ENCODE results near the gene ARRDC5. TPM values are rescaled to one million over a fixed set of nuclear protein-coding genes. Genes with fewer than 3 reads are reported as not detected.

The ARRDC5 gene
- total RNA-seq, 1 donor from 2014 or later: not detected

DNA sequence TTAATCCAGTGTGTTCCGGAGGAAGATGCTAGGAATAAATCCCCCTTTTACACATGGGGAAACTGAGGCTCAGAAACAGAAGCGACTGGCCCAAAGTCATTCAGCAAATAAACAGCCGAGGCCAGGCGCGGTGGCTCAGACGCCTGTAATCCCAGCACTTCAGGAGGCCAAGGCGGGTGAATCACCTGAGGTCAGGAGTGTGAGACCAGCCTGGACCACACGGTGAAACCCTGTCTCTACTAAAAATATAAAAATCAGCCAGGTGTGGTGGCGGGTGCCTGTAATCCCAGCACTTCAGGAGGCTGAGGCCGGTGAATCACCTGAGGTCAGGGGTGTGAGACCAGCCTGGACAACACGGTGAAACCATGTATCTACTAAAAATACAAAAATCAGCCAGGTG is 23.7 kb downstream of the ARRDC5 start:
- H3K9me3 Mint-ChIP-seq: no peaks in the 10 kb centered on the region
- no peaks in the 10 kb centered on the region for H3K36me3 Mint-ChIP-seq
- H3K4me1 Mint-ChIP-seq: no peaks in the 10 kb centered on the region
- H3K27ac Mint-ChIP-seq: no peak overlapping the region
- TF ChIP-seq, protein P1, sequence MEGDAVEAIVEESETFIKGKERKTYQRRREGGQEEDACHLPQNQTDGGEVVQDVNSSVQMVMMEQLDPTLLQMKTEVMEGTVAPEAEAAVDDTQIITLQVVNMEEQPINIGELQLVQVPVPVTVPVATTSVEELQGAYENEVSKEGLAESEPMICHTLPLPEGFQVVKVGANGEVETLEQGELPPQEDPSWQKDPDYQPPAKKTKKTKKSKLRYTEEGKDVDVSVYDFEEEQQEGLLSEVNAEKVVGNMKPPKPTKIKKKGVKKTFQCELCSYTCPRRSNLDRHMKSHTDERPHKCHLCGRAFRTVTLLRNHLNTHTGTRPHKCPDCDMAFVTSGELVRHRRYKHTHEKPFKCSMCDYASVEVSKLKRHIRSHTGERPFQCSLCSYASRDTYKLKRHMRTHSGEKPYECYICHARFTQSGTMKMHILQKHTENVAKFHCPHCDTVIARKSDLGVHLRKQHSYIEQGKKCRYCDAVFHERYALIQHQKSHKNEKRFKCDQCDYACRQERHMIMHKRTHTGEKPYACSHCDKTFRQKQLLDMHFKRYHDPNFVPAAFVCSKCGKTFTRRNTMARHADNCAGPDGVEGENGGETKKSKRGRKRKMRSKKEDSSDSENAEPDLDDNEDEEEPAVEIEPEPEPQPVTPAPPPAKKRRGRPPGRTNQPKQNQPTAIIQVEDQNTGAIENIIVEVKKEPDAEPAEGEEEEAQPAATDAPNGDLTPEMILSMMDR (IDR thresholded peaks at IDR 0.05; ENCODE audit: unreplicated experiment): no peak
- no peak overlapping the region for H3K4me3 Mint-ChIP-seq
- DNase-seq (ENCODE audit: low spot score in 2 of 2, unreplicated experiment in 2 of 2): no peak
- H3K27me3 Mint-ChIP-seq (ENCODE audit: low read depth): no peaks in the 10 kb centered on the region

- Mint-ChIP-seq H3K27ac (no peak overlapping the region), H3K9me3 (no peaks in the 10 kb centered on the region), H3K4me1 (no peaks in the 10 kb centered on the region), H3K36me3 (no peaks in the 10 kb centered on the region), H3K4me3 (no peak overlapping the region), H3K27me3 (ENCODE audit: low read depth) (no peaks in the 10 kb centered on the region)
- DNase-seq (ENCODE audit: low spot score in 2 of 2, unreplicated experiment in 2 of 2): no peak
- TF ChIP-seq, protein P1 (IDR thresholded peaks at IDR 0.05; ENCODE audit: unreplicated experiment): no peak
Observed at GRCh38 chr19:4878491-4878968, 24.2 kb downstream of the ARRDC5 start.

DNA sequence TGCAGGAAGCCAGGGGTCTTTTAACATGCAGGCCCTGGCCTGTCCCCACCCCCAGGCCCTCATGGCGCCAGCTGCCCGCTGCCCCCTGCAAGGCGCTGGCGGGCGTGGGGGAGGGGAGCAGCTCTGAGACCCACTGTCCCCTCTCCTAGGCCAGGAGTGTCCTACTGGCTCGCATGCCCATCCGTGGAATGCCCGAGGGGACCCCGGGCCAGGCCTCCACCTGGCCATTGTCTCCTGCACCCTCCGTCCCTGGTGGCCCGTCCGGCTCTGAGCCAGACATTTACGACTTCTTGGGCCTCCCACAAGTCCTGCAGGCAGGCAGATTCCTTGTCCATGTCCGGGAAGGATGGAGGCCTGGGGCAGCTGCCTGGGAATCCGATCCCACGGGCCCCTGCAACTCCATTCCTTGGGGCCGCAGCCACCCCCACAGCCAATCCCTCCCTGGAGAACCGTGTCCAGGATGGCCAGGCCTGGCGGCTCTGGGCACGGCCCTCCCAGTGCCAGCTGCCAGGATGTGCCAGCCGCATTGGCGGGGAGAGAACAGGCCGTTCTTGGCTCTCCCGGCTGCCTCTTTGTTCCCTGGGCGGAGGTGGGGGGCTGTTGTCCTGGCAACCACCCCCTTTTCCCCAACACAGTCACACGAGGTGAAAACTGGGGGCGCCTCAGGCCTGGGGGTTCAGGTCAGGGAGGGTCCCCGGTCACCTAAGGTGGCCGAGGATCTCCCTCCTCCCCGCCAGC is 24.8 kb downstream of the ARRDC5 start:
- DNase-seq (ENCODE audit: low spot score in 2 of 2, unreplicated experiment in 2 of 2): no peak
- TF ChIP-seq, protein P1 (IDR thresholded peaks at IDR 0.05; ENCODE audit: unreplicated experiment): no peak
- H3K27ac Mint-ChIP-seq: no peak overlapping the region
- H3K27me3 Mint-ChIP-seq (ENCODE audit: low read depth): no peaks in the 10 kb centered on the region
- no peaks in the 10 kb centered on the region for H3K36me3 Mint-ChIP-seq
- H3K9me3 Mint-ChIP-seq: no peaks in the 10 kb centered on the region
- no peaks in the 10 kb centered on the region for H3K4me1 Mint-ChIP-seq
- H3K4me3 Mint-ChIP-seq: no peak overlapping the region

GRCh38 chr19:4873930-4874329 is 28.8 kb downstream of the ARRDC5 start:
- no peak for DNase-seq (ENCODE audit: low spot score in 2 of 2, unreplicated experiment in 2 of 2)
- Mint-ChIP-seq H3K27ac (no peak overlapping the region), H3K4me3 (no peak overlapping the region), H3K36me3 (no peaks in the 10 kb centered on the region), H3K4me1 (no peaks in the 10 kb centered on the region), H3K27me3 (ENCODE audit: low read depth) (no peaks in the 10 kb centered on the region), H3K9me3 (no peaks in the 10 kb centered on the region)
- TF ChIP-seq, protein P1 (IDR thresholded peaks at IDR 0.05; ENCODE audit: unreplicated experiment): no peak

- no peak overlapping the region for H3K27ac Mint-ChIP-seq
- no peak for DNase-seq (ENCODE audit: low spot score in 2 of 2, unreplicated experiment in 2 of 2)
- no peak overlapping the region for H3K4me3 Mint-ChIP-seq
- no peaks in the 10 kb centered on the region for H3K27me3 Mint-ChIP-seq (ENCODE audit: low read depth)
- no peaks in the 10 kb centered on the region for H3K36me3 Mint-ChIP-seq
- H3K9me3 Mint-ChIP-seq: no peaks in the 10 kb centered on the region
- H3K4me1 Mint-ChIP-seq: peaks cover 1% of the 10 kb centered on the region
- TF ChIP-seq, protein P1 (IDR thresholded peaks at IDR 0.05; ENCODE audit: unreplicated experiment): no peak
Observed at GRCh38 chr19:4871711-4872110, 31.0 kb downstream of the ARRDC5 start.
